ENCODE measurements around the gene CCNYL1.

CCNYL1 gene

GRCh38 chr2:207710814-207711740 lies at the start of gene CCNYL1:
Gene CCNYL1, plus strand, starts transcription at chr2:207711640. Its CDS starts 257 bp downstream, at chr2:207711897.
- TF ChIP-seq, protein P1, sequence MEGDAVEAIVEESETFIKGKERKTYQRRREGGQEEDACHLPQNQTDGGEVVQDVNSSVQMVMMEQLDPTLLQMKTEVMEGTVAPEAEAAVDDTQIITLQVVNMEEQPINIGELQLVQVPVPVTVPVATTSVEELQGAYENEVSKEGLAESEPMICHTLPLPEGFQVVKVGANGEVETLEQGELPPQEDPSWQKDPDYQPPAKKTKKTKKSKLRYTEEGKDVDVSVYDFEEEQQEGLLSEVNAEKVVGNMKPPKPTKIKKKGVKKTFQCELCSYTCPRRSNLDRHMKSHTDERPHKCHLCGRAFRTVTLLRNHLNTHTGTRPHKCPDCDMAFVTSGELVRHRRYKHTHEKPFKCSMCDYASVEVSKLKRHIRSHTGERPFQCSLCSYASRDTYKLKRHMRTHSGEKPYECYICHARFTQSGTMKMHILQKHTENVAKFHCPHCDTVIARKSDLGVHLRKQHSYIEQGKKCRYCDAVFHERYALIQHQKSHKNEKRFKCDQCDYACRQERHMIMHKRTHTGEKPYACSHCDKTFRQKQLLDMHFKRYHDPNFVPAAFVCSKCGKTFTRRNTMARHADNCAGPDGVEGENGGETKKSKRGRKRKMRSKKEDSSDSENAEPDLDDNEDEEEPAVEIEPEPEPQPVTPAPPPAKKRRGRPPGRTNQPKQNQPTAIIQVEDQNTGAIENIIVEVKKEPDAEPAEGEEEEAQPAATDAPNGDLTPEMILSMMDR (conservative IDR thresholded peaks at IDR 0.05; ENCODE audit: low read depth) = no peak
- peak; percentile 99 for DNase-seq (ENCODE audit: low spot score)
- POLR2A ChIA-PET (ENCODE audit: low non-redundant PET) = interaction anchor here (0.5 to 1.1 kb wide), 6 partner anchors 15 to 86 kb away, joined by 3 to 12 read pairs (median 3); partner anchors contain the start of gene METTL21A
- H3K27ac ChIP-seq = peak within 1 kb of the TSS; percentile 92
- CTCF ChIA-PET = interaction anchor here (3.1 kb wide), 1 partner anchor 86 kb away, joined by 12 read pairs; the partner anchor contains the start of gene METTL21A

DNA sequence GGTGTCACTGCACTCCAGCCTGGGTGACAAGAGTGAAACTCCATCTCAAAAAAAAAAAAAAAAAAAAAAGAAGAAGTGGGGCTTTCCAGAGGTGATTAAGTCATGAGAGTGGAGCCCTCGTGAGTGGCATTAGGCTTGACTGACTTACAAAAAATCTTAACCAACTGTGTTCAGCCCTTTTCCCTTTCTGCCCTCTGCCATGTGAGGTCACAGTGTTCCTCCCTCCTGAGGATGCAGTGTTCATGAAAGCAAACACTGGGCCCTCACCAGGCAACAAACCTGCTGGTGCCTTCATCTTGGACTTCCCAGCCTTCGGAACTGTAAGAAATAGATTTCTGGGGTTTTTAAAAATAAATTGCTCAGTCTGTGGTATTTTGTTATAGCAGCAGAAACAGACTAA lies 49.2 kb upstream of the CCNYL1 start:
- no peak overlapping the region for H3K27ac ChIP-seq
- CTCF ChIA-PET = no interaction called here
- POLR2A ChIA-PET (ENCODE audit: low non-redundant PET) = no interaction called here
- no peak for DNase-seq (ENCODE audit: low spot score)
- TF ChIP-seq, protein P1 (conservative IDR thresholded peaks at IDR 0.05; ENCODE audit: low read depth) = no peak

DNA sequence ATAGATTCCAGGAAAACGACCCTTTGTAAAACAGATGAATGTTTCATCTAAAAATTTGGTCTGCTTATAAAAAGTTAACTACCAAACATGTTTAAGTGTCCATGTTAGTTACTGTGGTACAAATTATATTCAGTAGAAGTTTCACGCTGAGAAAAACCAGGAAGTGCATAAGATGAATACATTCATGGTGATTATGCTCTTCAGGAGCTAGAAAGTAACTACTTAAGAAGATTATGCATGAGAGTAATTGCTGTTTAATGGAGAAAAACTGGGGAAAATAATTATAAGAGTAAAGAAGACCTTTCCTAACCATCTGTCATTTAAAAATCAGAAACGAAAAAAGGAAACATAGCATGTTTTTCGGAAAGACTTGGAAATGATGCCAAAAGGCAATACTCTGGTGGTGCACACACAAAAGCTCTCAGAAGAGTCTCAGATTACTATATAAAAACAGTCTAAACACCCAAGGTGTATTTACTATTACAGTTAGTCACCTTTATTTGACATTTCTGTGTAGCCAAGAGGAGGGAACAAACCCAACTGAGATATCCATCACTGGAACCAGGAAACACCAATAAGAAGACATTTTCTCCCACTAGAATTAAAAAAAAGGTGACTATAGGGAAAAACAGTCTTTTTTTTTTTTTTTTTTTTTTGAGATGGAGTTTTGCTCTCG lies 47.4 kb upstream of the CCNYL1 start:
- ChIA-PET POLR2A (ENCODE audit: low non-redundant PET) (no interaction called here), CTCF (no interaction called here)
- no peak overlapping the region for H3K27ac ChIP-seq
- TF ChIP-seq, protein P1 (conservative IDR thresholded peaks at IDR 0.05; ENCODE audit: low read depth) = no peak
- no peak for DNase-seq (ENCODE audit: low spot score)

DNA sequence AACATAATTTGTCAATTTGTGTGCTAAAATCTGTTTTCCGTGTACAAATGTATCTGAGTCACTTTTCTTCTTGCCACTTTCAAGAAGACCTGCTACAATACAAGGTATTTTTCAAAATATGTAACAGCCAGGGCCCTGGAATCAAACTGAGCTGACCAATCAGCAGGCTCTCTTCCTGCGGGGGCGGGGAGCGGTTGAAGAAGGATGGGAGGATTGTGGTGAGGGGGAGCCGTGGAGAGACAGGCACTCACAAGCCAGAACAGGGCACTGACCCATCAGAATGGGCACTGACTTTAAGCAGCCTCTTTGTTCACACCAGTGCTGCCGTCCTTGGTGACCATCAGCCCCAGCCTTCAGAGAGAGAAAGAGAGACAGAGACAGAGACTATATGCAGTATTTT lies 40.6 kb upstream of the CCNYL1 start:
- H3K27ac ChIP-seq = no peak overlapping the region
- no peak for DNase-seq (ENCODE audit: low spot score)
- TF ChIP-seq, protein P1 (conservative IDR thresholded peaks at IDR 0.05; ENCODE audit: low read depth) = no peak
- ChIA-PET POLR2A (ENCODE audit: low non-redundant PET) (no interaction called here), CTCF (no interaction called here)

- POLR2A ChIA-PET (ENCODE audit: low non-redundant PET) = no interaction called here
- H3K27ac ChIP-seq = no peak overlapping the region
- TF ChIP-seq, protein P1 (conservative IDR thresholded peaks at IDR 0.05; ENCODE audit: low read depth) = no peak
- CTCF ChIA-PET = no interaction called here
- no peak for DNase-seq (ENCODE audit: low spot score)
These were observed 38.0 kb upstream of the CCNYL1 start for GRCh38 chr2:207673431-207673830.

GRCh38 chr2:207674266-207674774 lies 37.1 kb upstream of the CCNYL1 start:
- ChIA-PET CTCF (no interaction called here), POLR2A (ENCODE audit: low non-redundant PET) (no interaction called here)
- H3K27ac ChIP-seq = no peak overlapping the region

More at GRCh38 chr2:207674266-207674774, 37.1 kb upstream of the CCNYL1 start:
- TF ChIP-seq, protein P1 (conservative IDR thresholded peaks at IDR 0.05; ENCODE audit: low read depth) = no peak
- no peak for DNase-seq (ENCODE audit: low spot score)

All from RWPE1 (cell line).